PC-3 (cell line): ENCODE measurements around the gene JAZF1.

Experiments used
- CTCF ChIP-seq: fragments of 300-600 bp; sonication (generic); conservative IDR thresholded peaks from 2 replicates; pipeline ENCODE4 v1.5.1; 2017; ENCODE audit warnings: antibody characterized with exemption, low read depth, mild to moderate bottlenecking, low read length
- EZH2 ChIP-seq: fragments of 300-600 bp; sonication (generic); IDR thresholded peaks from one replicate; pipeline ENCODE4 v1.6.1; 2017; ENCODE audit warnings: antibody characterized with exemption, mild to moderate bottlenecking, low read length; ENCODE audit not compliant: unreplicated experiment

- no peak for TF ChIP-seq CTCF
- TF ChIP-seq EZH2 = no peak
Measured at GRCh38 chr7:28037220-28038010, 143.2 kb downstream of the JAZF1 start.
